H1 (cell line): ENCODE results near the gene S100A6. TPM values are rescaled to one million over a fixed set of nuclear protein-coding genes. Genes with fewer than 3 reads are reported as not detected.

Experiments used
- CBX8 ChIP-seq: fragments of 300-800, 300-1000 bp; sonication (generic); IDR thresholded peaks from 2 replicates; pipeline ENCODE4 v1.7.1; 2016; ENCODE audit warnings: low read depth, low read length, borderline replicate concordance
- CHD1 ChIP-seq: IDR thresholded peaks from 2 replicates; pipeline ENCODE4 v1.6.1; 2012; ENCODE audit warnings: low read depth, low read length, improper control_type of control experiment
- GABPA ChIP-seq: IDR thresholded peaks from 2 replicates; pipeline ENCODE4 v1.6.1; 2011; ENCODE audit warnings: mild to moderate bottlenecking, low read length, moderate library complexity, borderline replicate concordance; ENCODE audit not compliant: insufficient read depth
- JUND ChIP-seq: IDR thresholded peaks from 2 replicates; pipeline ENCODE4 v1.6.1; 2011; ENCODE audit warnings: mild to moderate bottlenecking, improper control_type of control experiment, low read length
- KDM1A ChIP-seq: fragments of 200-600, 300-600 bp; sonication (generic); IDR thresholded peaks from 2 replicates; pipeline ENCODE4 v1.7.1; 2016; ENCODE audit warnings: mild to moderate bottlenecking, low read length, borderline replicate concordance
- SIN3A ChIP-seq, 2 experiments: IDR thresholded peaks in 1 of 2; conservative IDR thresholded peaks in 1 of 2; 2 replicates each; pipeline ENCODE4 v1.6.1; 2011 to 2012; ENCODE audit warnings: low read length in 2 of 2, improper control_type of control experiment in 1 of 2, low read depth in 1 of 2, mild to moderate bottlenecking in 1 of 2
- SUZ12 ChIP-seq: fragments of 200-600 bp; sonication (generic); IDR thresholded peaks from 2 replicates; pipeline ENCODE4 v1.6.1; 2012; ENCODE audit warnings: mild to moderate bottlenecking, inconsistent platforms, low read length, moderate library complexity, mixed read lengths
- TAF7 ChIP-seq: optimal IDR thresholded peaks from 2 replicates; pipeline ENCODE3; 2011; ENCODE audit warnings: low read depth, mild to moderate bottlenecking, inconsistent platforms, low read length, moderate library complexity, borderline replicate concordance
- polyA plus RNA-seq, 7 experiments: library from polyadenylated mRNA; depleted of rRNA in 3 of 7; stranded (reverse) in 5 of 7; unstranded in 2 of 7; fragments of >200 nt in 5 of 7; fragments of 200-250 nt in 2 of 7; gene quantifications; 1 replicate in 5 of 7; 2 replicates in 1 of 7; 4 replicates in 1 of 7; pipeline versions ENCODE4 v1.2.1 to v1.2.3, GENCODE V29; 2011 to 2013; ENCODE audit warnings: missing spikeins in 2 of 7, mixed read lengths in 2 of 7
- total RNA-seq: library from RNA; stranded (reverse); fragmentation: NEBNext Ultra II Directional; extraction: Animal tissue kit (Norgen Biotek cat#: 25700); gene quantifications from 2 replicates; pipeline ENCODE4 v1.2.1, GENCODE V29; 2021

S100A6 gene
- total and polyA plus RNA-seq, 2 of the 8 experiments (the other 6 are each of a cell fraction or from before 2014, with no cell fraction given) = 11.1 to 63.0 TPM

DNA sequence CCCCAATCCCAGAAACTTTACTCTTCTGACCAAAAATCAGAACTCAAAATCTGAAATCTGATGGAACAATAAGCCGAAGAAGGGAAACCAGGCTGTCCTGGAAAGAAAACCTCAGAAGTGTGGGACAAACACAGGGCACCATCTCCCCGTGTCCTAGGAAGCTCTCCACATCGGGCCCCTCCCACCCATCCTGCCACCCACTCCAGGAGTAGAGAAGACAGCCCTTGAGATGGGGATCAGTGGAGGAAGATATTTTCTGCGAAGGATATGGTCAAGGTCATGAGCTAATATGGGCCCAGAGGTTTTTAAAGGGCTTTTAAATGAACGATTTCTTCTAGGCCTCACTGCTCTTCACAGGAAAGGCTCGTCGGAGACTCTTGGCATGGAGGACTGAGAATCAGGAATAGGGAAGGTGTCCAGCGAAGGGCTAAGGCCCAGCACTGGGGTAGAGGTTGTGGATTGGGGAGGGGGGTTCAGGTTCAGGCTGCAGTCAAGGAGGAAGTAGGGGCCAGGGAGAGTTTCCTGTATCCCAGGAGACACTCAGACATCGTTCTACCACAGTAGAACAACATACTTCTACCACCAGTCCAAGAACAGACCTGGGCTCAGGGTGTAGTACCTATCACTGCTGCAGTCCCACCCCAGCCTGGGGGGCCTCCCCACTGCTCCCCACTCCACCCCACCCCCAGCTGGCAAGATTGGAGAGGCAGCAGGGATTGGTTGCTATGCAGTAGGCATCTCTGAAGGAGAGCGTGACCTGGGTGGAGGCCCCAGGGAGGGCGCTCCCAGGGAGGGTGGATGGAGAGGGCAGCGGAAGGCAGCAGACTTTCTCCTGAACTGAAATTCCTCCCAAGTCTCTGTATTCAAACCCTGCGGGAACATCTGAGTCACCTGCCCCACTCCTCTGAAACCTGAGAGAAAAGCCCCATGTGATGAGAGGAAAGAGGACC is 6.1 kb upstream of the S100A6 start (continued):
- no peak for TF ChIP-seq KDM1A
- no peak for TF ChIP-seq CBX8
- no peak for TF ChIP-seq CHD1
- TF ChIP-seq GABPA = no peak
- TF ChIP-seq JUND = no peak
- no peak for TF ChIP-seq SUZ12
- no peak for TF ChIP-seq SIN3A (conservative IDR thresholded peaks at IDR 0.05 in 1 of 2, IDR thresholded peaks at IDR 0.05 in 1 of 2; ENCODE audit: low read depth in 1 of 2, low read length in 2 of 2)
- TF ChIP-seq TAF7 = no peak
- TF ChIP-seq, all 59 proteins: peak for 0
